ENCODE results near the gene TBC1D13.

Gene TBC1D13

GRCh38 chr9:128786681-128787601 is at the start of gene TBC1D13:
TSS of gene TBC1D13 (plus strand) at chr9:128787253. CDS start at chr9:128787354, 101 bp downstream.
- DNase-seq (ENCODE audit: insufficient read length, low spot score) (peak; percentile 87), FAIRE-seq (no peak)
- TF ChIP-seq CTCF (IDR thresholded peaks at IDR 0.05; ENCODE audit: insufficient read depth, missing control alignments) = no peak

GRCh38 chr9:128742401-128742800 is 44.7 kb upstream of the TBC1D13 start:
- FAIRE-seq = no peak

GRCh38 chr9:128743421-128743820 is 43.6 kb upstream of the TBC1D13 start:
- no peak for TF ChIP-seq CTCF (IDR thresholded peaks at IDR 0.05; ENCODE audit: insufficient read depth, missing control alignments)
- DNase-seq (ENCODE audit: insufficient read length, low spot score) (no peak), FAIRE-seq (no peak)

More at GRCh38 chr9:128742401-128742800, 44.7 kb upstream of the TBC1D13 start:
- no peak for TF ChIP-seq CTCF (IDR thresholded peaks at IDR 0.05; ENCODE audit: insufficient read depth, missing control alignments)
- no peak for DNase-seq (ENCODE audit: insufficient read length, low spot score)

- DNase-seq (ENCODE audit: insufficient read length, low spot score) = no peak
- no peak for TF ChIP-seq CTCF (IDR thresholded peaks at IDR 0.05; ENCODE audit: insufficient read depth, missing control alignments)
- no peak for FAIRE-seq
Measured at GRCh38 chr9:128747241-128747640, 39.8 kb upstream of the TBC1D13 start.

GRCh38 chr9:128750926-128751595 is 36.0 kb upstream of the TBC1D13 start:
- TF ChIP-seq CTCF (IDR thresholded peaks at IDR 0.05; ENCODE audit: insufficient read depth, missing control alignments) = no peak
- FAIRE-seq (no peak), DNase-seq (ENCODE audit: insufficient read length, low spot score) (no peak)

DNA sequence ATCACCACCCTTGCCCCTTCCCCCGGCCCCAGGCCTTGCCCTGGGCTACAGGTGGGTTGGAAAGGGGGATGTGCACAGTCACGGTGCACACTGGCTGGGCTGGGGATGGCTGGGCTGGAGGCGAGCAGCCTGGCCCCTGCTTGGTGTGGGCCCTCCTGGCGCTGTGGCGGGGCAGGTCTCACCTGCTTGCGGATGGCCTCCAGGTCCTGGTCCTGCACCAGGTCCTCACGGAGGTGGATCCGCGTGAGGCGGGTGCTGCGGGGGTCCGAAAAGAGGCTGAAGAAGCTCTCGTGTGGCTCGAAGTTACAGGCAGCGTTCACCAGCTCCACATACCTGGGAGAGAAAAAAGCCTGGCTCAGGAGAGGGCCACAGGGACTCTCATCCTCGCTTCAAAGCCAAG is 33.4 kb upstream of the TBC1D13 start:
- no peak for TF ChIP-seq CTCF (IDR thresholded peaks at IDR 0.05; ENCODE audit: insufficient read depth, missing control alignments)
- DNase-seq (ENCODE audit: insufficient read length, low spot score) (no peak), FAIRE-seq (no peak)
